ENCODE data around the gene CIDEB.
"Not testable (repeated sequence)": the region's sequence is repeated elsewhere in the genome, so short reads cannot be mapped to it uniquely, and the experiment has no call there.

DNA sequence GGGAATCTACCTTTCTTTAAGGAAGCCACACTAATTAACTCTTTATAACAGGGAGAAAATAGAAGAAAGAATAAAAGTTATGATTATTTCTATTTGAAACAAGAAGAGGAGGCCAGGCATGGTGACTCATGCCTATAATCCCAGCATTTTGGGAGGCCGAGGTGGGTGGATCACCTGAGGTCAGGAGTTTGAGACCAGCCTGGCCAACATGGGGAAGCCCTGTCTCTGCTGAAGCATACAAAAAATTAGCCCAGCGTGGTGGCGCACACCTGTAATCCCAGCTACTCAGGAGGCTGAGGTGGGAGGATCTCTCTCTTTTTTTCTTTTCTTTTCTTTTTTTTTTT, 46.7 kb upstream of the CIDEB start:
- TF ChIP-seq, protein P1, sequence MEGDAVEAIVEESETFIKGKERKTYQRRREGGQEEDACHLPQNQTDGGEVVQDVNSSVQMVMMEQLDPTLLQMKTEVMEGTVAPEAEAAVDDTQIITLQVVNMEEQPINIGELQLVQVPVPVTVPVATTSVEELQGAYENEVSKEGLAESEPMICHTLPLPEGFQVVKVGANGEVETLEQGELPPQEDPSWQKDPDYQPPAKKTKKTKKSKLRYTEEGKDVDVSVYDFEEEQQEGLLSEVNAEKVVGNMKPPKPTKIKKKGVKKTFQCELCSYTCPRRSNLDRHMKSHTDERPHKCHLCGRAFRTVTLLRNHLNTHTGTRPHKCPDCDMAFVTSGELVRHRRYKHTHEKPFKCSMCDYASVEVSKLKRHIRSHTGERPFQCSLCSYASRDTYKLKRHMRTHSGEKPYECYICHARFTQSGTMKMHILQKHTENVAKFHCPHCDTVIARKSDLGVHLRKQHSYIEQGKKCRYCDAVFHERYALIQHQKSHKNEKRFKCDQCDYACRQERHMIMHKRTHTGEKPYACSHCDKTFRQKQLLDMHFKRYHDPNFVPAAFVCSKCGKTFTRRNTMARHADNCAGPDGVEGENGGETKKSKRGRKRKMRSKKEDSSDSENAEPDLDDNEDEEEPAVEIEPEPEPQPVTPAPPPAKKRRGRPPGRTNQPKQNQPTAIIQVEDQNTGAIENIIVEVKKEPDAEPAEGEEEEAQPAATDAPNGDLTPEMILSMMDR (IDR thresholded peaks at IDR 0.05; ENCODE audit: low read length), result not testable (repeated sequence)
- not testable (repeated sequence) for TF ChIP-seq EZH2 (optimal IDR thresholded peaks at IDR 0.05; ENCODE audit: low read depth, low read length); EZH2phosphoT487 (IDR thresholded peaks at IDR 0.05; ENCODE audit: low read length)

Measured in MM.1S (cell line).